ENCODE measurements around the gene TGFBR3. TPM values are rescaled to one million over a fixed set of nuclear protein-coding genes. Genes with fewer than 3 reads are reported as not detected.

TGFBR3 gene
- total RNA-seq, 1 experiment from 2014 or later: 4.2 TPM

DNA sequence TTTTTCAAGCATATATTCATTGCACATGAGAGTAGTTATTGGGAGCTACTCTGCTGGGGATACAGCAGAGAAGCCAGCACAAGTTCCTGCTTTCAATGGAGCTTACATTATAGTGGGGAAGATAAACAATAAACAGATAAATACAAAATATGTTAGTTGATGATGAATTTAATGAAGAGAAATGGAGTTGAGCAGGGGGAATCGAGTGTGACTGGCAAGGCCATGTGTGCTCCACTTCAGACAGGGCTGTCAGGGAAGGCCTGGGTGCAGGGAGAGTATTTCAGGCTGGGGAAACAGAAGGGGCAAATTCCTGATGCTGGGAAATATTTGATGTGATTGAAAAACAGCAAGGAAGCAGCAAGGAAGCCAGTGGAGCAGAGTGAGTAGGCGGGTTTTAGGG, 42.1 kb upstream of the TGFBR3 start:
- DNase-seq (ENCODE audit: low spot score) (no peak), ATAC-seq (no peak)
- POLR2A ChIA-PET: no interaction called here
- CTCF ChIA-PET: interaction anchor here (1.6 kb wide), 1 partner anchor 373 kb away, joined by 6 read pairs; no protein-coding TSS in a partner anchor
- Mint-ChIP-seq H3K4me3 (no peak overlapping the region), H3K4me1 (peaks cover 13% of the 10 kb centered on the region), H3K27me3 (ENCODE audit: low read depth) (no peaks in the 10 kb centered on the region), H3K36me3 (no peaks in the 10 kb centered on the region), H3K27ac (no peak overlapping the region), H3K9me3 (peaks cover 8% of the 10 kb centered on the region; the same call in 1 of the 2 replicates)
- TF ChIP-seq SP1 (CRISPR knock-in tag; conservative IDR thresholded peaks at IDR 0.05) (no peak), FOXP1 (CRISPR knock-in tag; IDR thresholded peaks at IDR 0.05; ENCODE audit: borderline replicate concordance) (no peak), ATF1 (CRISPR knock-in tag; IDR thresholded peaks at IDR 0.05) (no peak), E2F5 (CRISPR knock-in tag; IDR thresholded peaks at IDR 0.05) (no peak), GRHL2 (CRISPR knock-in tag; IDR thresholded peaks at IDR 0.05; ENCODE audit: insufficient replicate concordance, severe bottlenecking) (no peak), ATF3 (CRISPR knock-in tag; conservative IDR thresholded peaks at IDR 0.05) (no peak), KAT7 (CRISPR knock-in tag; IDR thresholded peaks at IDR 0.05; ENCODE audit: borderline replicate concordance) (no peak), ZNF512 (CRISPR knock-in tag; IDR thresholded peaks at IDR 0.05; ENCODE audit: borderline replicate concordance) (no peak), CREB1 (CRISPR knock-in tag; IDR thresholded peaks at IDR 0.05) (no peak), SMAD3 (CRISPR knock-in tag; IDR thresholded peaks at IDR 0.05; ENCODE audit: borderline replicate concordance) (no peak), OVOL2 (CRISPR knock-in tag; IDR thresholded peaks at IDR 0.05; ENCODE audit: borderline replicate concordance) (no peak), ZNF121 (CRISPR knock-in tag; IDR thresholded peaks at IDR 0.05) (no peak)
- TF ChIP-seq, protein P1, sequence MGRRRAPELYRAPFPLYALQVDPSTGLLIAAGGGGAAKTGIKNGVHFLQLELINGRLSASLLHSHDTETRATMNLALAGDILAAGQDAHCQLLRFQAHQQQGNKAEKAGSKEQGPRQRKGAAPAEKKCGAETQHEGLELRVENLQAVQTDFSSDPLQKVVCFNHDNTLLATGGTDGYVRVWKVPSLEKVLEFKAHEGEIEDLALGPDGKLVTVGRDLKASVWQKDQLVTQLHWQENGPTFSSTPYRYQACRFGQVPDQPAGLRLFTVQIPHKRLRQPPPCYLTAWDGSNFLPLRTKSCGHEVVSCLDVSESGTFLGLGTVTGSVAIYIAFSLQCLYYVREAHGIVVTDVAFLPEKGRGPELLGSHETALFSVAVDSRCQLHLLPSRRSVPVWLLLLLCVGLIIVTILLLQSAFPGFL (CRISPR knock-in tag; IDR thresholded peaks at IDR 0.05; ENCODE audit: borderline replicate concordance): no peak
- TF ChIP-seq, protein P2, sequence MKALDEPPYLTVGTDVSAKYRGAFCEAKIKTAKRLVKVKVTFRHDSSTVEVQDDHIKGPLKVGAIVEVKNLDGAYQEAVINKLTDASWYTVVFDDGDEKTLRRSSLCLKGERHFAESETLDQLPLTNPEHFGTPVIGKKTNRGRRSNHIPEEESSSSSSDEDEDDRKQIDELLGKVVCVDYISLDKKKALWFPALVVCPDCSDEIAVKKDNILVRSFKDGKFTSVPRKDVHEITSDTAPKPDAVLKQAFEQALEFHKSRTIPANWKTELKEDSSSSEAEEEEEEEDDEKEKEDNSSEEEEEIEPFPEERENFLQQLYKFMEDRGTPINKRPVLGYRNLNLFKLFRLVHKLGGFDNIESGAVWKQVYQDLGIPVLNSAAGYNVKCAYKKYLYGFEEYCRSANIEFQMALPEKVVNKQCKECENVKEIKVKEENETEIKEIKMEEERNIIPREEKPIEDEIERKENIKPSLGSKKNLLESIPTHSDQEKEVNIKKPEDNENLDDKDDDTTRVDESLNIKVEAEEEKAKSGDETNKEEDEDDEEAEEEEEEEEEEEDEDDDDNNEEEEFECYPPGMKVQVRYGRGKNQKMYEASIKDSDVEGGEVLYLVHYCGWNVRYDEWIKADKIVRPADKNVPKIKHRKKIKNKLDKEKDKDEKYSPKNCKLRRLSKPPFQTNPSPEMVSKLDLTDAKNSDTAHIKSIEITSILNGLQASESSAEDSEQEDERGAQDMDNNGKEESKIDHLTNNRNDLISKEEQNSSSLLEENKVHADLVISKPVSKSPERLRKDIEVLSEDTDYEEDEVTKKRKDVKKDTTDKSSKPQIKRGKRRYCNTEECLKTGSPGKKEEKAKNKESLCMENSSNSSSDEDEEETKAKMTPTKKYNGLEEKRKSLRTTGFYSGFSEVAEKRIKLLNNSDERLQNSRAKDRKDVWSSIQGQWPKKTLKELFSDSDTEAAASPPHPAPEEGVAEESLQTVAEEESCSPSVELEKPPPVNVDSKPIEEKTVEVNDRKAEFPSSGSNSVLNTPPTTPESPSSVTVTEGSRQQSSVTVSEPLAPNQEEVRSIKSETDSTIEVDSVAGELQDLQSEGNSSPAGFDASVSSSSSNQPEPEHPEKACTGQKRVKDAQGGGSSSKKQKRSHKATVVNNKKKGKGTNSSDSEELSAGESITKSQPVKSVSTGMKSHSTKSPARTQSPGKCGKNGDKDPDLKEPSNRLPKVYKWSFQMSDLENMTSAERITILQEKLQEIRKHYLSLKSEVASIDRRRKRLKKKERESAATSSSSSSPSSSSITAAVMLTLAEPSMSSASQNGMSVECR (CRISPR knock-in tag; IDR thresholded peaks at IDR 0.05; ENCODE audit: borderline replicate concordance): no peak
- TF ChIP-seq, protein P3, sequence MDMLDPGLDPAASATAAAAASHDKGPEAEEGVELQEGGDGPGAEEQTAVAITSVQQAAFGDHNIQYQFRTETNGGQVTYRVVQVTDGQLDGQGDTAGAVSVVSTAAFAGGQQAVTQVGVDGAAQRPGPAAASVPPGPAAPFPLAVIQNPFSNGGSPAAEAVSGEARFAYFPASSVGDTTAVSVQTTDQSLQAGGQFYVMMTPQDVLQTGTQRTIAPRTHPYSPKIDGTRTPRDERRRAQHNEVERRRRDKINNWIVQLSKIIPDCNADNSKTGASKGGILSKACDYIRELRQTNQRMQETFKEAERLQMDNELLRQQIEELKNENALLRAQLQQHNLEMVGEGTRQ (CRISPR knock-in tag; IDR thresholded peaks at IDR 0.05): no peak
